Osteocyte (in vitro differentiated cells): Measurements from ENCODE around the gene MBD2. TPM values are rescaled to one million over a fixed set of nuclear protein-coding genes. Genes with fewer than 3 reads are reported as not detected.

Source experiments
- DNase-seq: peaks from one replicate; pipeline ENCODE4 v3.0.0; 2021; ENCODE audit warnings: mixed read lengths; ENCODE audit not compliant: unreplicated experiment; ENCODE audit errors: extremely low spot score
- H3K27ac Mint-ChIP-seq: one replicate; pipeline ENCODE4 v1.8.0; 2021; ENCODE audit warnings: mild to moderate bottlenecking, mixed read lengths; ENCODE audit not compliant: unreplicated experiment
- H3K27me3 Mint-ChIP-seq: one replicate; pipeline ENCODE4 v1.8.0; 2021; ENCODE audit warnings: mixed read lengths; ENCODE audit not compliant: unreplicated experiment
- H3K36me3 Mint-ChIP-seq: one replicate; pipeline ENCODE4 v1.8.0; 2021; ENCODE audit warnings: mixed read lengths; ENCODE audit not compliant: unreplicated experiment
- H3K4me1 Mint-ChIP-seq: one replicate; pipeline ENCODE4 v1.8.0; 2021; ENCODE audit warnings: mixed read lengths; ENCODE audit not compliant: unreplicated experiment
- H3K4me3 Mint-ChIP-seq: one replicate; pipeline ENCODE4 v1.8.0; 2021; ENCODE audit warnings: mild to moderate bottlenecking, moderate library complexity, mixed read lengths; ENCODE audit not compliant: unreplicated experiment
- H3K9me3 Mint-ChIP-seq: one replicate; pipeline ENCODE4 v1.8.0; 2021; ENCODE audit warnings: mixed read lengths; ENCODE audit not compliant: unreplicated experiment
- total RNA-seq: library from RNA; stranded (reverse); gene quantifications from 2 replicates; pipeline ENCODE4 v1.2.1, GENCODE V29; 2021
- TF ChIP-seq, protein P1 (sequence below): fragments of 200-600 bp; sonication (generic); IDR thresholded peaks from 2 replicates; pipeline ENCODE4 v1.5.0; 2021; ENCODE audit warnings: antibody characterized with exemption, mild to moderate bottlenecking, moderate library complexity

Gene MBD2
- total RNA-seq, 1 donor from 2014 or later: 58.3 TPM

DNA sequence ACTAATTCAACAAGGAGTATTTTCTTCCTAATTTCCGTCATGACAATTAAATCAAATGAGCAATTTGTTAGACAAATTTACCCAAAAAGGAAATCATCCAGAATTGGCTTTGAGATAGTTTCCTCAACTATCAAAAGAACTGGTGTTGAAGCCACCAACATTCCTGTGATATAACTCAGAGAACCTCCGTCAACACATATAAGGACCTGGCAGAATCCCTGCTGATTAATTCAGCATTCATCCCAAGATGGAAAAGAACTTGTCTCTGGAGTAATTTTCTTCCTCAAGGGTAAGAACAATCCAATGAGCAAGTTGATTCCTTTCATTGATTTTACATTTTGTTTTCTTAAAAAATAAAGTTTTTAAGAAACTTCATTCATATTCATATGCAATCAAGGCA is 62.0 kb downstream of the MBD2 start:
- Mint-ChIP-seq H3K4me3 (no peak overlapping the region), H3K27me3 (no peaks in the 10 kb centered on the region), H3K36me3 (peaks cover 61% of the 10 kb centered on the region), H3K4me1 (peaks cover 28% of the 10 kb centered on the region), H3K9me3 (peaks cover 3% of the 10 kb centered on the region), H3K27ac (no peak overlapping the region)
- DNase-seq: no peak
- TF ChIP-seq, protein P1, sequence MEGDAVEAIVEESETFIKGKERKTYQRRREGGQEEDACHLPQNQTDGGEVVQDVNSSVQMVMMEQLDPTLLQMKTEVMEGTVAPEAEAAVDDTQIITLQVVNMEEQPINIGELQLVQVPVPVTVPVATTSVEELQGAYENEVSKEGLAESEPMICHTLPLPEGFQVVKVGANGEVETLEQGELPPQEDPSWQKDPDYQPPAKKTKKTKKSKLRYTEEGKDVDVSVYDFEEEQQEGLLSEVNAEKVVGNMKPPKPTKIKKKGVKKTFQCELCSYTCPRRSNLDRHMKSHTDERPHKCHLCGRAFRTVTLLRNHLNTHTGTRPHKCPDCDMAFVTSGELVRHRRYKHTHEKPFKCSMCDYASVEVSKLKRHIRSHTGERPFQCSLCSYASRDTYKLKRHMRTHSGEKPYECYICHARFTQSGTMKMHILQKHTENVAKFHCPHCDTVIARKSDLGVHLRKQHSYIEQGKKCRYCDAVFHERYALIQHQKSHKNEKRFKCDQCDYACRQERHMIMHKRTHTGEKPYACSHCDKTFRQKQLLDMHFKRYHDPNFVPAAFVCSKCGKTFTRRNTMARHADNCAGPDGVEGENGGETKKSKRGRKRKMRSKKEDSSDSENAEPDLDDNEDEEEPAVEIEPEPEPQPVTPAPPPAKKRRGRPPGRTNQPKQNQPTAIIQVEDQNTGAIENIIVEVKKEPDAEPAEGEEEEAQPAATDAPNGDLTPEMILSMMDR: no peak

DNA sequence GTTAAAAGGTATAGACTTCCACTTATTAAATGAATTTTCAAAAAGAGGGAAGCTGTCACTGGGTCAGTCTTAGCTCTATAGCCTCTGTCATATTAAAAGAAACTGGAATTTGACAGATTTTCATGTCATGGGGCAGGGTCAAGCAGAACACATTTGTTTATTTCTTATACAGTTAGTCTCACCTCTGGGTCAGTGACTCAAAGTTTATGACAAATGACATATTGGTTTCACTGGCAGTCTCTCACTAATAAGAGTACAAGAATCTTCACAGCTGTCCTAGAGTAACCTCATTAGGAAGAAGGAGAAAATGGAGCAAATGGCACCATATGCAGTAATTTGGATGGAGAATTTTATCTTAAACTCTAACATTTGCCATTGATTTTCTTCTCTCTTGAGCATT is 63.2 kb downstream of the MBD2 start:
- Mint-ChIP-seq H3K4me1 (peaks cover 21% of the 10 kb centered on the region), H3K27ac (no peak overlapping the region), H3K9me3 (peaks cover 3% of the 10 kb centered on the region), H3K4me3 (no peak overlapping the region), H3K36me3 (peaks cover 65% of the 10 kb centered on the region), H3K27me3 (no peaks in the 10 kb centered on the region)
- TF ChIP-seq, protein P1: no peak
- no peak for DNase-seq

GRCh38 chr18:54159906-54160305 is 64.6 kb downstream of the MBD2 start:
- H3K4me3 Mint-ChIP-seq: no peak overlapping the region
- H3K27ac Mint-ChIP-seq: no peak overlapping the region
- no peak for DNase-seq
- H3K27me3 Mint-ChIP-seq: no peaks in the 10 kb centered on the region
- TF ChIP-seq, protein P1: no peak
- peaks cover 3% of the 10 kb centered on the region for H3K9me3 Mint-ChIP-seq
- peaks cover 21% of the 10 kb centered on the region for H3K4me1 Mint-ChIP-seq
- peaks cover 68% of the 10 kb centered on the region for H3K36me3 Mint-ChIP-seq

DNA sequence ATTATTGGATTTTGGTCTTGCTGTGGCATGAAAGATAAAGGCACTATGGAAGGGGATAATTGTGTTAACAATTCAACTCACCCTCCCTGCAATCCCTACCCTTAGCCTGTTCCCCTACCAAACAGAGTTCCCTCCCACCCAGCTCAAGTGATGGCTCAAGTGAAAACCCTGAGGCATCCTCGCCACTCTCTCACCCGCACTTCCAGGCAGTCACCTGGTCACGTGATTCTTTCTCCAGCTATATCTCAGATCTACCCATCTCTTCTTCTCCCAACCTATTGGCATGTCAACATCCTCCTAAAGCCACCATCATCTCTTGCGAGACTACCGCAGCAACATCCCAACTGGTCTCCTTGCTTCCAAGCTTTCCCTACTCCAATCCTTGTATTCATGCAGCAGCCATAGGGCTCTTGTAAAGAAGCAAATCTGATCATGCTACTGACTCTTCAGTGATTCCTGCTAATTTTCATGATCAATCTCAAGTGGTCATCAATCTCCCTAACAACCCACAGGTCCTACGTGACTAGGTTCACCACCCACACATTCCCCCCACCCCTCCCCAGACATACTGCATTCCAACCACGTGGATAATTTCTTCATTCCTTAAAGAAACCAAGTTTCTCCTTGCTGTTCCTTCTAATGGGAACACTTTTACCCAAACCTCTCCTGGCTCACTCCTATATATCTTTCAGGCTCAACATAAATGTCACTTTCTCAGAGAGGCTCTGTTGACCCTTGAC is 66.7 kb downstream of the MBD2 start:
- peaks cover 17% of the 10 kb centered on the region for H3K4me1 Mint-ChIP-seq
- H3K27me3 Mint-ChIP-seq: no peaks in the 10 kb centered on the region
- no peak overlapping the region for H3K27ac Mint-ChIP-seq
- DNase-seq: no peak
- TF ChIP-seq, protein P1: no peak
- peaks cover 67% of the 10 kb centered on the region for H3K36me3 Mint-ChIP-seq
- H3K4me3 Mint-ChIP-seq: no peak overlapping the region
- peaks cover 3% of the 10 kb centered on the region for H3K9me3 Mint-ChIP-seq

GRCh38 chr18:54155412-54155811 is 69.1 kb downstream of the MBD2 start:
- no peak overlapping the region for H3K27ac Mint-ChIP-seq
- H3K4me3 Mint-ChIP-seq: no peak overlapping the region
- TF ChIP-seq, protein P1: no peak
- H3K36me3 Mint-ChIP-seq: peaks cover 58% of the 10 kb centered on the region
- no peaks in the 10 kb centered on the region for H3K27me3 Mint-ChIP-seq
- no peaks in the 10 kb centered on the region for H3K9me3 Mint-ChIP-seq
- peaks cover 13% of the 10 kb centered on the region for H3K4me1 Mint-ChIP-seq
- no peak for DNase-seq
